ENCODE data around the gene SYT10.

The SYT10 gene

DNA sequence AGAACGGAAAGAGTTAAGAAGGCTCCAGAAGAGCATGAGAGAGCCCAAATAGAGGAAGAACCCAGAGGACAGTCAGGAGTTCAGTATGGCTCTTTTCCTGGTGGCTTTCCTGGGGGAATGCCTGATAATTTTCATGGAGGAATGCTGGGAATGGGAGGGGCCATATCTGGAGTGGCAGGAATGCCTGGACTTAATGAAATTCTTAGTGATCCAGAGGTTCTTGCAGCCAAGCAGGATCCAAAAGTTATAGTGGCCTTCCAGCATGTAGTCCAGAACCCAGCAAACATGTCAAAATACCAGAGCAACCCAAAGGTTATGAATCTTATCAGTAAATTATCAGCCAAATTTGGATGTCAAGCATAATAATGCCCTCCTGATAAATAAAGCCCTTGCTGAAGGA lies 15.5 kb upstream of the SYT10 start:
- H3K4me3 ChIP-seq (ENCODE audit: low read length) = no peak overlapping the region
- TF ChIP-seq, protein P1, sequence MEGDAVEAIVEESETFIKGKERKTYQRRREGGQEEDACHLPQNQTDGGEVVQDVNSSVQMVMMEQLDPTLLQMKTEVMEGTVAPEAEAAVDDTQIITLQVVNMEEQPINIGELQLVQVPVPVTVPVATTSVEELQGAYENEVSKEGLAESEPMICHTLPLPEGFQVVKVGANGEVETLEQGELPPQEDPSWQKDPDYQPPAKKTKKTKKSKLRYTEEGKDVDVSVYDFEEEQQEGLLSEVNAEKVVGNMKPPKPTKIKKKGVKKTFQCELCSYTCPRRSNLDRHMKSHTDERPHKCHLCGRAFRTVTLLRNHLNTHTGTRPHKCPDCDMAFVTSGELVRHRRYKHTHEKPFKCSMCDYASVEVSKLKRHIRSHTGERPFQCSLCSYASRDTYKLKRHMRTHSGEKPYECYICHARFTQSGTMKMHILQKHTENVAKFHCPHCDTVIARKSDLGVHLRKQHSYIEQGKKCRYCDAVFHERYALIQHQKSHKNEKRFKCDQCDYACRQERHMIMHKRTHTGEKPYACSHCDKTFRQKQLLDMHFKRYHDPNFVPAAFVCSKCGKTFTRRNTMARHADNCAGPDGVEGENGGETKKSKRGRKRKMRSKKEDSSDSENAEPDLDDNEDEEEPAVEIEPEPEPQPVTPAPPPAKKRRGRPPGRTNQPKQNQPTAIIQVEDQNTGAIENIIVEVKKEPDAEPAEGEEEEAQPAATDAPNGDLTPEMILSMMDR (conservative IDR thresholded peaks at IDR 0.05; ENCODE audit: low read length) = no peak
- no peak for DNase-seq (ENCODE audit: low read depth)

DNA sequence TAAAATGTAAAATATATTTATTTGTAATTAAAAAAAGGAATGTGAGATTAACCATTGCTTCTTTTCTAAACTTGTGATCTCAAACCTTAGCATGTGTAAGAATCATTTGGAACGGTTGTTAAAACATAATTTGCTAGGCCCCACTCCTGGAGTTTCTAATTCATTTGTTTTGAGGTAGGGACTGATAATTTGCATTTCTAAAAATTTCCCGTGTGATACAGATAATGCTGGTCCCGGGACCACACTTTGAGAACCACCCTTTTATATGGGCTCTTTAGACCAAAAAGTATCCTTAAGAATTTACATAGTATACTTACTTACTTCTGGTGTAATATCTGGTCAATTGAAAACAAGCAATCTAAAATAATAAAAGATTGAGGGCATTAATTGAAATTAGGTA lies 10.9 kb upstream of the SYT10 start:
- H3K4me3 ChIP-seq (ENCODE audit: low read length) = no peak overlapping the region
- TF ChIP-seq, protein P1 (conservative IDR thresholded peaks at IDR 0.05; ENCODE audit: low read length) = no peak
- DNase-seq (ENCODE audit: low read depth) = no peak

DNA sequence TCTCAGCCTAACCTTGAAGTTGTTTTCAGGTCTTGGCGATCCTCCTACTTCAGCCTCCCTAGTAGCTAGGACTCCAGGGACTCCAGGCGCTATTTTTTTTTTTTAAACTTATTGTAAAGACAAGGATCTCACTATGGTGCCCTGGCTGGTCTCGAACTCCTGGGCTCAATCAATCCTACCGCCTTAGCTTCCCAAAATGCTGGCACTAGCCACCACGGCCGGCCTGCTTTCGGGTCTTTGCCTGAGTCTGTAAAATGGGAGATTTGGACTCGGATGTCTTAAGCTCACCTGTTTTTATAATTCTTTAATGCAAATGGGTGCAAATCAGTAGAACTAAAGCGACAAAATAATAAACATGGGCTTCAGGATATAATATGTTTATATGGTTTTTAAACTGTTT lies 858 bp upstream of the SYT10 start:
- TF ChIP-seq, protein P1 (conservative IDR thresholded peaks at IDR 0.05; ENCODE audit: low read length) = no peak
- H3K4me3 ChIP-seq (ENCODE audit: low read length) = no peak overlapping the region
- DNase-seq (ENCODE audit: low read depth) = no peak

DNA sequence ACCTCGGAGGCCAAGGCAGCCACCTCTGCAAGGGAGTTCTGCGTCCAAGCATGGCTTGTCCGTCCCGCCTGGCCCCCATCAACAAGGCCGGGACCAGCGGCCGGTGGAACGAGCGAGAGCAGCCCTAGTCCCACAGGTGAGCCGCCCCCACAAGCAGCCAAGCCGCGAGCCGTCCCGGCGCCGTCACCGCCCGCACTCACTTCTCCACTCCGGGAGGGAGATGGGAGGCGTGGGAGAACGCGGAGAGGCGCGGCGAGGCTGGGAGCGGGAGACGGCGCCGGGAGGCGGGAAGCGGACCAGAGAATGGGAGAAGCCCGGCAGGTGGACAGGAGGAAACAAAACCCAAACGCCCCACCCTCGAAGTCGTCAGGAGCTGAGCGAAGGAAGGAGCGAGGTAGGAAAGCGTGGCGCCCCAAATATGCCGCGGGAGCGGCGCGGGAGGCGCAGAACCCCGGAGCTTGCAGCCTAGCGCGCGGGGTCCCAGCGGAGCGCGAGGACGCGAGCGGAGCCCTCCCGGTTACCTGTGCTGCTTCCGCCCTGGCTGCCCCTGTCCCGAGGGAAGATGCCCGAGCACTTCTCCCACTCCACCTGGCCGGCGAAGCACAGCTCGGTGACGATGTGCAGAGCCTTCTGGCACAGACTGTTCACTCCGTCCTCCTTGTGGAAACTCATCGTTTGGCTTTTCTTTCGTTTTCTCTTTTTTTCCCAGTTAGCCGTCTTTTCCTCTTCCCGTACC lies 600 bp downstream of the SYT10 start:
- DNase-seq (ENCODE audit: low read depth) = peak; percentile 1
- peak overlapping the region; percentile 67 for H3K4me3 ChIP-seq (ENCODE audit: low read length)
- TF ChIP-seq, protein P1 (conservative IDR thresholded peaks at IDR 0.05; ENCODE audit: low read length) = no peak

DNA sequence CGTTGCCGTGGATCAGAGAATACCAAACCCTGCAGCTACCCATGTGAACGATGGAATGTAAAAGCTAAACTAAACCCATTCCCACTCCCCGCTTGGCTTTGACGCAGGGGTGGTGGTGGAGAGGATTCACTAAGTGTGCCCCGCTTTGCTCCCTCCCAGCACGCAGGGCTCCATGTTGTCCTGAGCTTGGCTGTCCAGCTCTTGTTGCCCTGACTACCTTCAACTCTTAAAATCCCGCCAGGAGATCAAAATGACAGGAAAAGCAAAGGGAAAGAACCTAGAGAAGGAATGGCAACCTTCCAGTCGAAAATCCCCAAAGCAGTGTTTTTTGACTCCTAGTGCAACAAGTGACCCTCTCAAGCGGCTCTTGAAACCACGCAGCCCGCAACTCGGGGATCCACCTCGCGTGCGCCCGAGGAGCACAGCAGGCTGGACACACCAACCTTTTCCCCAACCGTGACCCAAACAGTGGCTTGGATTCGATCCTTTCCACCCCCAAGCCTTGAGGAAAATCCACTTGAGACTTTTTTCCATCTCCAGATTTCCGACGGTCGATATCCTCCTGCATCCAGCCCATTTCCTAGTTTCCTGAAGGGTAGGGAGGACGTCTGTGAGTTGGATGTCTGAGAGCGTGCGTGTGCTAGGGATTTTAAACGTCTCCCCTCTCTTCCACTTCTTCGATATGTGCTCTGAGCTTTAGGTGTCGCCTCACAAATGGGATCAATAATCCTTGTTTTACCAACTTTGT lies 1.4 kb downstream of the SYT10 start:
- TF ChIP-seq, protein P1 (conservative IDR thresholded peaks at IDR 0.05; ENCODE audit: low read length) = no peak
- no peak overlapping the region for H3K4me3 ChIP-seq (ENCODE audit: low read length)
- DNase-seq (ENCODE audit: low read depth) = no peak

DNA sequence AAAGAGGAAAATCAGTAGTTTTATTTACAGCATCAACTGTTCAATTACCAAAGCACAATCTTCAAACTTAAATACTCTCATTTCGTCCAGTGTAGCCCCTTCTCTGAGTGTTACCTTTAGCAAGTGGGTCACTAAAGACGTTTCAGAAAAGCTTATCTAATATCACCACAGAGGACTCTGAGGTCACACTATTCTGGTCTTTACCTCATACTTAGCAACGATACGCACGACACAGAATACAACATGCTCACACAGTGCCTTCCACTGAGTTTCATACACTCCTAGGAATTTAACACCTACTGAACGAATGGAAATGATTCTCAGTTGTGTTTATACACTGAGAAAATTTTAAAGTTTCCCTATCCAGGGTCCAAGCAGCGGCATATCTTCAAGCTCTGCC lies 2.0 kb downstream of the SYT10 start:
- DNase-seq (ENCODE audit: low read depth) = no peak
- TF ChIP-seq, protein P1 (conservative IDR thresholded peaks at IDR 0.05; ENCODE audit: low read length) = no peak
- H3K4me3 ChIP-seq (ENCODE audit: low read length) = no peak overlapping the region

DNA sequence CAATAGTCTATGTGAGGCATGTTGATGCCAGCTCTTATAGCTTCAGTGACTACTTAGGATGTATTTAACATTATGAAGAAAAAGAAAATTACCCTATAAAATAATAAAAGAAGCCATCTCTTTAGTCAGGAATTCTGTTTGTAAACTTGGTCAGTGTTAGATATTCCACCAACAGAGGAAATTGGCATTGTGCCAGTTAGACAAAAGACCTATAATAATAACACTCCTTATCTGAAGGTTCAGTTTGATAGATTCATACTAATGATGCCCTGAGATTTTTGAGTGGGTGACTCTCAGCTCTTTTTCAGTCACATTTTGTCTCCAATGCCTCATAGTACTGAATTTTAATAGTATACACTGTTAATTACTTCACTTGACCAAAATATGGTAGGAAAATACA lies 6.6 kb downstream of the SYT10 start:
- DNase-seq (ENCODE audit: low read depth) = no peak
- H3K4me3 ChIP-seq (ENCODE audit: low read length) = no peak overlapping the region
- TF ChIP-seq, protein P1 (conservative IDR thresholded peaks at IDR 0.05; ENCODE audit: low read length) = no peak

All from AG10803 (cell line).